ENCODE measurements around the gene SPRN. TPM values are rescaled to one million over a fixed set of nuclear protein-coding genes. Genes with fewer than 3 reads are reported as not detected.

Gene SPRN
- total and polyA plus RNA-seq, 2 donors (not counting 1 experiment from before 2014, with no cell fraction given): 0.33 to 1.2 TPM

DNA sequence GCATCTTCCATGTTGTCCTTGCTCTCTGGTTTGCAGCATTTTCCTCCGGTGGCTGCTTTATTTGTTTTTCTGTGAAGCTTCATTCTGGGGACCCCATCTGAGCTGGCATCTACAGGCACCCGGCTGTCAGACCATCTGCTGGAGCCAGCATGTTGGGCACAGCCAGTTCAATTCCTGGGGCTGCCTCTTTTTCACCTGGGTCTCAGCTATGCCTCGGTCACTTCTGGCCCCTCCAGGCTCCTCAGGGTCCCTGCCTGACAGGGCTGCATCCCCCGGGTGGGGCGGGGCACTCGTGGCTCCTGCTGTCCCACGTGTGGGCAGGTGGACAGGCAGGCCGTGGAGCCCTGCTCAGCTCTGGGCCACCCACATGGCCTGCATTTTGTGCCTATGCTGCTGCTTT lies 37.4 kb upstream of the SPRN start:
- no peak for DNase-seq (ENCODE audit: low read depth in 2 of 2)
- no peaks in the 10 kb centered on the region for H3K36me3 ChIP-seq (ENCODE audit: control insufficient read depth, insufficient read depth, low read length)
- no peak overlapping the region for H3K27ac ChIP-seq (ENCODE audit: insufficient read depth, low read length)
- no peak overlapping the region for H2AFZ ChIP-seq (ENCODE audit: low read length)
- H3K79me2 ChIP-seq (ENCODE audit: control insufficient read depth, insufficient read depth, low read length): no peaks in the 10 kb centered on the region
- no peaks in the 10 kb centered on the region for H3K4me1 ChIP-seq (ENCODE audit: control insufficient read depth, extremely low read depth, insufficient read depth, low read length)
- no peak for TF ChIP-seq EZH2 (IDR thresholded peaks at IDR 0.05; ENCODE audit: low read length, missing control alignments)
- TF ChIP-seq, protein P1, sequence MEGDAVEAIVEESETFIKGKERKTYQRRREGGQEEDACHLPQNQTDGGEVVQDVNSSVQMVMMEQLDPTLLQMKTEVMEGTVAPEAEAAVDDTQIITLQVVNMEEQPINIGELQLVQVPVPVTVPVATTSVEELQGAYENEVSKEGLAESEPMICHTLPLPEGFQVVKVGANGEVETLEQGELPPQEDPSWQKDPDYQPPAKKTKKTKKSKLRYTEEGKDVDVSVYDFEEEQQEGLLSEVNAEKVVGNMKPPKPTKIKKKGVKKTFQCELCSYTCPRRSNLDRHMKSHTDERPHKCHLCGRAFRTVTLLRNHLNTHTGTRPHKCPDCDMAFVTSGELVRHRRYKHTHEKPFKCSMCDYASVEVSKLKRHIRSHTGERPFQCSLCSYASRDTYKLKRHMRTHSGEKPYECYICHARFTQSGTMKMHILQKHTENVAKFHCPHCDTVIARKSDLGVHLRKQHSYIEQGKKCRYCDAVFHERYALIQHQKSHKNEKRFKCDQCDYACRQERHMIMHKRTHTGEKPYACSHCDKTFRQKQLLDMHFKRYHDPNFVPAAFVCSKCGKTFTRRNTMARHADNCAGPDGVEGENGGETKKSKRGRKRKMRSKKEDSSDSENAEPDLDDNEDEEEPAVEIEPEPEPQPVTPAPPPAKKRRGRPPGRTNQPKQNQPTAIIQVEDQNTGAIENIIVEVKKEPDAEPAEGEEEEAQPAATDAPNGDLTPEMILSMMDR (conservative IDR thresholded peaks at IDR 0.05 in 1 of 2, IDR thresholded peaks at IDR 0.05 in 1 of 2; ENCODE audit: low read depth in 1 of 2, low read length in 2 of 2): no peak
- H3K4me2 ChIP-seq (ENCODE audit: extremely low read depth, insufficient read depth, low read length): no peak overlapping the region
- no peak overlapping the region for H3K4me3 ChIP-seq (replicated peaks in 1 of 4; ENCODE audit: control extremely low read depth in 1 of 4, insufficient read depth in 1 of 4, low read depth in 3 of 4, low read length in 4 of 4)
- H3K9me3 ChIP-seq (ENCODE audit: control insufficient read depth, insufficient read depth, low read depth, low read length): no peaks in the 10 kb centered on the region
- no peak overlapping the region for H3K9ac ChIP-seq (ENCODE audit: insufficient read depth, low read length)
- no peaks in the 10 kb centered on the region for H3K27me3 ChIP-seq (ENCODE audit: control insufficient read depth, insufficient read depth, low read length)
- H4K20me1 ChIP-seq (ENCODE audit: control insufficient read depth, extremely low read depth, insufficient read depth, low read length): no peaks in the 10 kb centered on the region

- no peak overlapping the region for H2AFZ ChIP-seq (ENCODE audit: low read length)
- no peak for TF ChIP-seq EZH2 (IDR thresholded peaks at IDR 0.05; ENCODE audit: low read length, missing control alignments)
- TF ChIP-seq, protein P1 (conservative IDR thresholded peaks at IDR 0.05 in 1 of 2, IDR thresholded peaks at IDR 0.05 in 1 of 2; ENCODE audit: low read depth in 1 of 2, low read length in 2 of 2): no peak
- no peaks in the 10 kb centered on the region for H3K4me1 ChIP-seq (ENCODE audit: control insufficient read depth, extremely low read depth, insufficient read depth, low read length)
- no peaks in the 10 kb centered on the region for H3K79me2 ChIP-seq (ENCODE audit: control insufficient read depth, insufficient read depth, low read length)
- no peaks in the 10 kb centered on the region for H3K36me3 ChIP-seq (ENCODE audit: control insufficient read depth, insufficient read depth, low read length)
- H3K4me3 ChIP-seq (replicated peaks in 1 of 4; ENCODE audit: control extremely low read depth in 1 of 4, insufficient read depth in 1 of 4, low read depth in 3 of 4, low read length in 4 of 4): no peak overlapping the region
- no peak overlapping the region for H3K27ac ChIP-seq (ENCODE audit: insufficient read depth, low read length)
- no peak overlapping the region for H3K4me2 ChIP-seq (ENCODE audit: extremely low read depth, insufficient read depth, low read length)
- H3K9ac ChIP-seq (ENCODE audit: insufficient read depth, low read length): no peak overlapping the region
- H3K27me3 ChIP-seq (ENCODE audit: control insufficient read depth, insufficient read depth, low read length): no peaks in the 10 kb centered on the region
- no peaks in the 10 kb centered on the region for H3K9me3 ChIP-seq (ENCODE audit: control insufficient read depth, insufficient read depth, low read depth, low read length)
- no peak for DNase-seq (ENCODE audit: low read depth in 2 of 2)
- H4K20me1 ChIP-seq (ENCODE audit: control insufficient read depth, extremely low read depth, insufficient read depth, low read length): no peaks in the 10 kb centered on the region
Measured at GRCh38 chr10:133461027-133461426, 36.6 kb upstream of the SPRN start.

DNA sequence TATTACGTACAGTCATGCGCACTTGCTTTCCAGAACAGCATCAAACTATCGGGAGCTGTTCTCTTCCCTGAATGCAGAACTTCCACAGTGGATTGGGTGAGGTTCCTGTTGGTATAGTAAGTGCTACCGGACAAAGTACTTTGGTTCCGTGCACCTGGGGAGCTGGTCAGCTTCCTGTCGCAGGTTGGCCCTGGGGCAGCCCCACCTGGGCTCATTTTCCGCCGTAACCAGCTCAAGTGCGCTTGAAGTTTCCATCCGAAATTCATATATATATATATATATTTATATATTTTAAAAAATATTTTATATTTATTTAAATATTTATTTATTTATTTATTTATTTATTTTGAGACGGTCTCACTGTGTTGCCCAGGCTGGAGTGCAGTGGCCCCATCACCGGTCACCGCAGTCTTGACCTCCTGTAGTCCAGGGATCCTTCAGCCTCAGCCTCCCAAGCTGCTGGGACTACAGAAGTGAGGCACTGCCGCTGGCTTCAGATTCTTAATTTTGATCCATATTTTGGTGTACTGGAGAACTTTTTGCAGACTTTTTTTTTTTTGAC lies 35.9 kb upstream of the SPRN start:
- Histone ChIP-seq H2AFZ (ENCODE audit: low read length) (no peak overlapping the region), H4K20me1 (ENCODE audit: control insufficient read depth, extremely low read depth, insufficient read depth, low read length) (no peaks in the 10 kb centered on the region), H3K9me3 (ENCODE audit: control insufficient read depth, insufficient read depth, low read depth, low read length) (no peaks in the 10 kb centered on the region), H3K27ac (ENCODE audit: insufficient read depth, low read length) (no peak overlapping the region), H3K27me3 (ENCODE audit: control insufficient read depth, insufficient read depth, low read length) (no peaks in the 10 kb centered on the region), H3K4me3 (replicated peaks in 1 of 4; ENCODE audit: control extremely low read depth in 1 of 4, insufficient read depth in 1 of 4, low read depth in 3 of 4, low read length in 4 of 4) (no peak overlapping the region), H3K36me3 (ENCODE audit: control insufficient read depth, insufficient read depth, low read length) (no peaks in the 10 kb centered on the region), H3K4me2 (ENCODE audit: extremely low read depth, insufficient read depth, low read length) (no peak overlapping the region), H3K79me2 (ENCODE audit: control insufficient read depth, insufficient read depth, low read length) (no peaks in the 10 kb centered on the region), H3K9ac (ENCODE audit: insufficient read depth, low read length) (no peak overlapping the region), H3K4me1 (ENCODE audit: control insufficient read depth, extremely low read depth, insufficient read depth, low read length) (no peaks in the 10 kb centered on the region)
- DNase-seq (ENCODE audit: low read depth in 2 of 2): no peak
- no peak for TF ChIP-seq EZH2 (IDR thresholded peaks at IDR 0.05; ENCODE audit: low read length, missing control alignments)
- TF ChIP-seq, protein P1 (conservative IDR thresholded peaks at IDR 0.05 in 1 of 2, IDR thresholded peaks at IDR 0.05 in 1 of 2; ENCODE audit: low read depth in 1 of 2, low read length in 2 of 2): no peak
